DOHH2 (cell line): ENCODE data around the gene CCR3.

Experiments
- H3F3A ChIP-seq: fragments of 200-600 bp; sonication (generic), shearing (Covaris generic); 2 replicates; pipeline ENCODE4 v1.6.0; 2016; ENCODE audit warnings: antibody characterized with exemption, mild to moderate bottlenecking; ENCODE audit not compliant: control insufficient read depth, insufficient read depth
- H3K27ac ChIP-seq: fragments of 200-600 bp; sonication (generic); 2 replicates; pipeline ENCODE4 v1.5.1; 2014; ENCODE audit warnings: low read depth, mild to moderate bottlenecking, low read length, moderate library complexity
- H3K27me3 ChIP-seq: fragments of 200-600 bp; sonication (generic); 2 replicates; pipeline ENCODE4 v1.6.1; 2014; ENCODE audit warnings: mild to moderate bottlenecking, low read length, mixed read lengths; ENCODE audit not compliant: control insufficient read depth
- H3K36me3 ChIP-seq: fragments of 200-600 bp; sonication (generic); 2 replicates; pipeline ENCODE4 v1.6.1; 2014; ENCODE audit warnings: mild to moderate bottlenecking, low read length, moderate library complexity, mixed read lengths; ENCODE audit not compliant: control insufficient read depth
- H3K4me1 ChIP-seq: fragments of 200-600 bp; sonication (generic); 2 replicates; pipeline ENCODE4 v1.6.1; 2014; ENCODE audit warnings: mild to moderate bottlenecking, low read length, mixed read lengths; ENCODE audit not compliant: control insufficient read depth
- H3K4me2 ChIP-seq: fragments of 200-600 bp; sonication (generic); 2 replicates; pipeline ENCODE4 v1.6.0; 2014; ENCODE audit warnings: mild to moderate bottlenecking, low read length, moderate library complexity
- H3K4me3 ChIP-seq: fragments of 200-600 bp; sonication (generic); 2 replicates; pipeline ENCODE4 v1.5.1; 2014; ENCODE audit warnings: mild to moderate bottlenecking, low read length, mixed read lengths
- H3K79me2 ChIP-seq: fragments of 200-600 bp; sonication (generic); 2 replicates; pipeline ENCODE4 v1.6.1; 2014; ENCODE audit warnings: mild to moderate bottlenecking, low read length, mixed read lengths; ENCODE audit not compliant: control insufficient read depth
- H3K9me2 ChIP-seq: fragments of 200-600 bp; sonication (generic); replicated peaks from 2 replicates; pipeline ENCODE4 v1.6.1; 2014; ENCODE audit warnings: mild to moderate bottlenecking, low read length, mixed read lengths; ENCODE audit not compliant: control insufficient read depth
- H3K9me3 ChIP-seq: fragments of 200-600 bp; sonication (generic); 2 replicates; pipeline ENCODE4 v1.6.1; 2014; ENCODE audit warnings: antibody characterized with exemption, low read length, mixed read lengths; ENCODE audit not compliant: control insufficient read depth, insufficient read depth
- H4K20me1 ChIP-seq: fragments of 200-600 bp; sonication (generic); 2 replicates; pipeline ENCODE4 v1.6.0; 2014; ENCODE audit warnings: low read depth, mild to moderate bottlenecking, antibody characterized with exemption, low read length, moderate library complexity; ENCODE audit not compliant: control insufficient read depth, insufficient read depth
- CTCF ChIP-seq: fragments of 200-600 bp; sonication (generic); IDR thresholded peaks from one replicate; pipeline ENCODE4 v1.5.1; 2014; ENCODE audit warnings: antibody characterized with exemption, mild to moderate bottlenecking, low read depth, low read length; ENCODE audit not compliant: poor library complexity, severe bottlenecking
- EZH2phosphoT487 ChIP-seq: fragments of 200-600 bp; sonication (generic); IDR thresholded peaks from 2 replicates; pipeline ENCODE4 v1.6.1; 2017; ENCODE audit warnings: borderline replicate concordance, mild to moderate bottlenecking, antibody characterized with exemption, low read length, moderate library complexity, mixed read lengths

The CCR3 gene

DNA sequence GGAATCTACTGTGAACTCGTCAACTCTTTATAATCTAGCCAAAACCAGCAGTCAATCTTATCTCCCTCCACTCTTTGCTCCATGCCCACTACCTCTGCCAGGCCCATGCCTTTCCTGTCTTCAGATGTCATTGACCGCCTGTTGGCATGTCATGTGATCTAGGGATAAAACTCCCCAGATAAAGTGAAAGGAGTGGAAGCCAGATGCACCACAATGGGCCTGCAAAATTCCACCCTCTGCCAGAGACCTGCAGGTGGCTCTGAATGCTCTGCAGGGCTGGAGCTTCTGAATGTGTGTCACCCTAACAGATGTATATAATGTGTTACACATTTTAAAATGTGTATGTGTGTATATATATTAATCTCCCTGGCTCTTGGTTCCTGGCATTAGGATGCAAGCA is 2.3 kb upstream of the CCR3 start:
- no peaks in the 10 kb centered on the region for H3K4me1 ChIP-seq

DNA sequence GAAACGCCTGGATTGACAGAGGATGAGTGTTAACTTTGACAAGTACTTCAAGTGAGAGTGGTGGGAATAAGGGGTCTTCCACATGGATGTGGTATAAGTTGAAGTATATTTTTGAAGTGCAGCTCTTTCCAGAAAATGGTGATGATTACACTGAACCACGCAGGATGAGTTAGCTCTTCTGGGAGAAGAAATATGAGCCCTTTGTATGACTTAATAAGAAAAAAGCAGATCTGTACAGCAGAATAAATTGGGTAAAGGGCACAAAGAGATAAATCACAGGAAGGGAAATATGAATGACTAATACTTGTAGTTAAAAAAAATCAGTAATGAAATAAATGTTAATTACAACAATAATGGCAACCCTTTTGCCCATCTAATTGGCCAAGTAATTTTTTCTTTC is 1.3 kb downstream of the CCR3 start:
- no peaks in the 10 kb centered on the region for H3K36me3 ChIP-seq
- H3K4me1 ChIP-seq: no peaks in the 10 kb centered on the region
- no peaks in the 10 kb centered on the region for H3K9me2 ChIP-seq
- no peaks in the 10 kb centered on the region for H3F3A ChIP-seq
- no peak overlapping the region for H3K4me2 ChIP-seq
- H3K27me3 ChIP-seq: peaks cover 6% of the 10 kb centered on the region; the same call in 1 of the 2 replicates
- no peaks in the 10 kb centered on the region for H3K79me2 ChIP-seq
- no peak for TF ChIP-seq CTCF
- TF ChIP-seq EZH2phosphoT487: no peak
- no peaks in the 10 kb centered on the region for H3K9me3 ChIP-seq
- H3K27ac ChIP-seq: no peak overlapping the region
- no peaks in the 10 kb centered on the region for H4K20me1 ChIP-seq
- H3K4me3 ChIP-seq: no peak overlapping the region

More for the DNA sequence above, 2.3 kb upstream of the CCR3 start:
- no peaks in the 10 kb centered on the region for H3F3A ChIP-seq
- H3K9me2 ChIP-seq: no peaks in the 10 kb centered on the region
- H3K79me2 ChIP-seq: no peaks in the 10 kb centered on the region
- H3K4me3 ChIP-seq: no peak overlapping the region
- H3K27ac ChIP-seq: no peak overlapping the region
- H4K20me1 ChIP-seq: no peaks in the 10 kb centered on the region; the same call in 1 of the 2 replicates
- no peak for TF ChIP-seq EZH2phosphoT487
- TF ChIP-seq CTCF: no peak
- H3K4me2 ChIP-seq: no peak overlapping the region
- peaks cover 14% of the 10 kb centered on the region; the same call in 1 of the 2 replicates for H3K27me3 ChIP-seq
- H3K36me3 ChIP-seq: no peaks in the 10 kb centered on the region
- no peaks in the 10 kb centered on the region for H3K9me3 ChIP-seq

- Histone ChIP-seq H3K4me3 (no peak overlapping the region), H3K4me2 (no peak overlapping the region)
- no peak for TF ChIP-seq CTCF
- no peak for TF ChIP-seq EZH2phosphoT487
Observed at GRCh38 chr3:46245146-46245545, 2.9 kb downstream of the CCR3 start.

More at GRCh38 chr3:46245146-46245545, 2.9 kb downstream of the CCR3 start:
- Histone ChIP-seq H3F3A (no peaks in the 10 kb centered on the region), H3K27me3 (no peaks in the 10 kb centered on the region), H3K9me3 (no peaks in the 10 kb centered on the region), H3K4me1 (no peaks in the 10 kb centered on the region), H3K9me2 (no peaks in the 10 kb centered on the region), H3K79me2 (no peaks in the 10 kb centered on the region), H3K36me3 (no peaks in the 10 kb centered on the region), H3K27ac (no peak overlapping the region), H4K20me1 (no peaks in the 10 kb centered on the region)
